HepG2 (cell line): Measurements from ENCODE around the gene RHOV. TPM values are rescaled to one million over a fixed set of nuclear protein-coding genes. Genes with fewer than 3 reads are reported as not detected.

Experiments
- FOSL1 ChIP-seq: sonication (generic); formaldehyde crosslinking; IDR thresholded peaks from 2 replicates; pipeline ENCODE4 v1.9.0; 2021; ENCODE audit warnings: missing genetic modification reagents, borderline replicate concordance
- FOXP4 ChIP-seq: sonication (generic); formaldehyde crosslinking; IDR thresholded peaks from 2 replicates; pipeline ENCODE4 v1.4.0; 2020; ENCODE audit warnings: missing genetic modification reagents
- HMGXB3 ChIP-seq: sonication (generic); formaldehyde crosslinking; IDR thresholded peaks from 2 replicates; pipeline ENCODE4 v1.4.0; 2020; ENCODE audit warnings: missing genetic modification reagents, borderline replicate concordance
- HOXA7 ChIP-seq: sonication (generic); formaldehyde crosslinking; IDR thresholded peaks from 2 replicates; pipeline ENCODE4 v1.8.1; 2022; ENCODE audit warnings: mild to moderate bottlenecking, missing genetic modification reagents, moderate library complexity
- KLF6 ChIP-seq: IDR thresholded peaks from 2 replicates; pipeline ENCODE4 v1.8.0; 2016; ENCODE audit warnings: missing biosample characterization, missing genetic modification reagents
- MAZ ChIP-seq, 2 experiments: sonication (generic) in 1 of 2; formaldehyde crosslinking in 1 of 2; IDR thresholded peaks; 2 replicates each; pipeline versions ENCODE4 v1.5.0 to v1.6.1; 2012 to 2020; ENCODE audit warnings: low read depth in 2 of 2, mild to moderate bottlenecking in 2 of 2, borderline replicate concordance in 1 of 2, improper control_type of control experiment in 1 of 2, low read length in 1 of 2, missing genetic modification reagents in 1 of 2, moderate library complexity in 1 of 2
- MTF2 ChIP-seq: sonication (generic); formaldehyde crosslinking; IDR thresholded peaks from 2 replicates; pipeline ENCODE4 v1.5.0; 2020; ENCODE audit warnings: missing genetic modification reagents, borderline replicate concordance
- NFKBIZ ChIP-seq: IDR thresholded peaks from 2 replicates; pipeline ENCODE4 v1.6.1; 2018; ENCODE audit warnings: missing genetic modification reagents, missing compliant biosample characterization
- PHF20 ChIP-seq: sonication (generic); formaldehyde crosslinking; IDR thresholded peaks from 2 replicates; pipeline ENCODE4 v1.5.0; 2020; ENCODE audit warnings: mild to moderate bottlenecking, missing genetic modification reagents
- SP5 ChIP-seq: IDR thresholded peaks from 2 replicates; pipeline ENCODE4 v1.6.1; 2016; ENCODE audit warnings: low read depth, borderline replicate concordance
- TEAD3 ChIP-seq: optimal IDR thresholded peaks from 2 replicates; pipeline ENCODE3; 2016; ENCODE audit warnings: borderline replicate concordance
- ZFP91 ChIP-seq: sonication (generic); formaldehyde crosslinking; IDR thresholded peaks from 2 replicates; pipeline ENCODE4 v1.9.0; 2022; ENCODE audit warnings: missing genetic modification reagents, mild to moderate bottlenecking, borderline replicate concordance
- ZNF17 ChIP-seq: sonication (generic); formaldehyde crosslinking; IDR thresholded peaks from 2 replicates; pipeline ENCODE4 v1.5.0; 2020; ENCODE audit warnings: mild to moderate bottlenecking, missing genetic modification reagents
- ZNF263 ChIP-seq: sonication (generic); formaldehyde crosslinking; IDR thresholded peaks from 2 replicates; pipeline ENCODE4 v1.4.0; 2020; ENCODE audit warnings: missing genetic modification reagents
- ZNF512 ChIP-seq: sonication (generic); formaldehyde crosslinking; IDR thresholded peaks from 2 replicates; pipeline ENCODE4 v1.4.0; 2020; ENCODE audit warnings: mild to moderate bottlenecking, missing genetic modification reagents
- polyA plus RNA-seq, 8 experiments: library from polyadenylated mRNA; depleted of rRNA in 3 of 8; stranded (reverse) in 7 of 8; unstranded in 1 of 8; fragments of >200 nt; fragmentation: Illumina TruSeq in 4 of 8; extraction: Trizol in 4 of 8; gene quantifications; 2 replicates each; pipeline versions ENCODE4 v1.2.1 to v1.2.3, GENCODE V29; 2011 to 2016; ENCODE audit warnings: low read depth in 4 of 8, missing spikeins in 1 of 8, mixed read lengths in 1 of 8; ENCODE audit not compliant: insufficient read depth in 1 of 8
- total RNA-seq, 5 experiments: library from RNA; depleted of rRNA; stranded (reverse); fragments of >200 nt; fragmentation: Illumina TruSeq; extraction: Trizol; gene quantifications; 2 replicates each; pipeline ENCODE4 v1.2.3, GENCODE V29; 2016; ENCODE audit warnings: low read depth in 1 of 5

The RHOV gene
- total and polyA plus RNA-seq, 2 of the 13 experiments (the other 11 are each of a cell fraction or from before 2014, with no cell fraction given), result 0.17 to 0.18 TPM

GRCh38 chr15:40845511-40846284, 28.3 kb downstream of the RHOV start (continued):
- TF ChIP-seq KLF6 (CRISPR knock-in tag) (no peak), ZNF17 (CRISPR knock-in tag) (no peak), FOXP4 (CRISPR knock-in tag) (peak; percentile 51; the same call in 1 of the 2 replicates), SP5 (CRISPR knock-in tag) (peak; percentile 37; the same call in 1 of the 2 replicates), NFKBIZ (CRISPR knock-in tag) (no peak), FOSL1 (CRISPR knock-in tag) (peak; percentile 79), HOXA7 (CRISPR knock-in tag) (no peak), MAZ (IDR thresholded peaks at IDR 0.05; ENCODE audit: borderline replicate concordance, low read depth, low read length) (no peak), MAZ (CRISPR knock-in tag; IDR thresholded peaks at IDR 0.05; ENCODE audit: low read depth) (no peak), PHF20 (CRISPR knock-in tag) (no peak), ZNF512 (CRISPR knock-in tag) (no peak), ZNF263 (CRISPR knock-in tag) (no peak), MTF2 (CRISPR knock-in tag) (no peak), ZFP91 (no peak), TEAD3 (peak; percentile 97), HMGXB3 (CRISPR knock-in tag) (no peak)
